HL-60 (cell line): ENCODE data around the gene SLC12A8.

Experiments
- GABPA ChIP-seq: IDR thresholded peaks from 2 replicates; pipeline ENCODE4 v1.6.1; 2012; ENCODE audit warnings: low read depth
- POLR2AphosphoS5 ChIP-seq: IDR thresholded peaks from 2 replicates; pipeline ENCODE4 v1.6.1; 2012; ENCODE audit warnings: low read depth
- TF ChIP-seq, protein P1 (sequence below): IDR thresholded peaks from one replicate; pipeline ENCODE4 v1.5.1; 2011; ENCODE audit warnings: low read length, control low read depth, inconsistent platforms; ENCODE audit not compliant: insufficient read depth

DNA sequence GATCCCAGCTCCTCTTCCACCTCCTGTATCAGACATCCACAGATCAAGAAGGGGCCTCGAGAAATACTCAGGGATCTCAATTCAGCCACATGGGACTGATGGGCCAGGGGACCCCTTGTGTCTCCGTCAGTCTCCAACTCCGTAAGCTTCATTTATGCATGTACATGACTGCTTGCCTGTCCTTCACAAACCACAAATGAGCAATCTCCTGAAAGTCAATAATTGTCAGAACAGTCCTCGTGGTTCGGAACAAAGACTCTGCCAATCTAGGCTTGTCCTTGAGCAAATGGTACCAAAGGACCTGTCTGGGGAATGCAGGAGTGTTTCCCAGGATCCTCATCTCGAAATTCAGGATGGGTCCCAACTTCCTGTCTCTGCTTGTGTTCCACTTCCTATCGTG is 20.8 kb downstream of the SLC12A8 start:
- TF ChIP-seq, protein P1, sequence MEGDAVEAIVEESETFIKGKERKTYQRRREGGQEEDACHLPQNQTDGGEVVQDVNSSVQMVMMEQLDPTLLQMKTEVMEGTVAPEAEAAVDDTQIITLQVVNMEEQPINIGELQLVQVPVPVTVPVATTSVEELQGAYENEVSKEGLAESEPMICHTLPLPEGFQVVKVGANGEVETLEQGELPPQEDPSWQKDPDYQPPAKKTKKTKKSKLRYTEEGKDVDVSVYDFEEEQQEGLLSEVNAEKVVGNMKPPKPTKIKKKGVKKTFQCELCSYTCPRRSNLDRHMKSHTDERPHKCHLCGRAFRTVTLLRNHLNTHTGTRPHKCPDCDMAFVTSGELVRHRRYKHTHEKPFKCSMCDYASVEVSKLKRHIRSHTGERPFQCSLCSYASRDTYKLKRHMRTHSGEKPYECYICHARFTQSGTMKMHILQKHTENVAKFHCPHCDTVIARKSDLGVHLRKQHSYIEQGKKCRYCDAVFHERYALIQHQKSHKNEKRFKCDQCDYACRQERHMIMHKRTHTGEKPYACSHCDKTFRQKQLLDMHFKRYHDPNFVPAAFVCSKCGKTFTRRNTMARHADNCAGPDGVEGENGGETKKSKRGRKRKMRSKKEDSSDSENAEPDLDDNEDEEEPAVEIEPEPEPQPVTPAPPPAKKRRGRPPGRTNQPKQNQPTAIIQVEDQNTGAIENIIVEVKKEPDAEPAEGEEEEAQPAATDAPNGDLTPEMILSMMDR, result no peak
- TF ChIP-seq GABPA (no peak), POLR2AphosphoS5 (no peak)
